ENCODE measurements around the gene C11orf65. TPM values are rescaled to one million over a fixed set of nuclear protein-coding genes. Genes with fewer than 3 reads are reported as not detected.
A peak's percentile ranks its signal among the peaks of the same experiment; 100 is the strongest.

The C11orf65 gene, protein sequence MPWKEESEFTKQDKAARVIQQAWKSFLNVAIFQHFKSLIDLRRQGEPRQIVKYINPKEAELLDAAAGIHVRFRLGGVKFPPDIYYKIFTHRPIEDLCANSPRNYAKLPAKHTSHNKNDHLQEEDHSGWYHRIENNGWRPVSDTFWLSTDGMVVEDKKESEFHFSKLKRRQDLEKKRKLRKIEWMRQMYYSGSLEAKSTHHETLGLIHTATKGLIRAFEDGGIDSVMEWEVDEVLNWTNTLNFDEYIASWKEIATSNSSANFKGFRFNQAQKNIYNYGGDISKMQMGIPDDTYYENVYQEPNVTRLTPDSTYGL
- total RNA-seq (2021) (0.43 and 0.59 TPM in 2 replicates), Bru-seq, nascent RNA (percentile 33 among the genes with signal in this experiment), BruChase-seq, experiment 1, labeled RNA remaining after a 2-hour chase (percentile 32 among the genes with signal in this experiment), BruChase-seq, experiment 2, labeled RNA remaining after a 6-hour chase (percentile 30 among the genes with signal in this experiment)
- long read RNA-seq, partial matches to known transcripts = 0 of 3 reads
- long read RNA-seq, other reads (novel, unspliced or antisense) = 3 of 3 reads

- peak within 1 kb of the TSS; percentile 96 for H3K27ac ChIP-seq (ENCODE audit: low read depth, low read length, poor library complexity, severe bottlenecking)
- ChIA-PET POLR2A (ENCODE audit: low non-redundant PET) (no interaction called here), CTCF (no interaction called here)
- H3K36me3 ChIP-seq (ENCODE audit: insufficient read depth, low read length, poor library complexity, severe bottlenecking) = no peaks in the 10 kb centered on the region
- H3K9me3 ChIP-seq (ENCODE audit: low read depth, low read length, poor library complexity, severe bottlenecking) = no peaks in the 10 kb centered on the region
- H3K4me1 ChIP-seq (ENCODE audit: insufficient read depth, low read length, poor library complexity, severe bottlenecking) = peaks cover 7% of the 10 kb centered on the region
- intact Hi-C loops (cut with micrococcal nuclease; ENCODE audit: unreplicated experiment) = loop anchor here (5.0 kb wide), 1 partner anchor 245 kb away; the partner anchor contains the start of genes ATM and NPAT
- TF ChIP-seq EZH2 (IDR thresholded peaks at IDR 0.05; ENCODE audit: borderline replicate concordance, low read depth, low read length, poor library complexity, severe bottlenecking) (no peak), CTCF (conservative IDR thresholded peaks at IDR 0.05; ENCODE audit: low read depth, low read length) (no peak)
- H3K27me3 ChIP-seq (replicated peaks; ENCODE audit: insufficient read depth, low read depth, low read length, poor library complexity) = no peaks in the 10 kb centered on the region
- BruUV-seq (replicated peaks) = no TSS peak
- peak; percentile 99 for DNase-seq (ENCODE audit: low spot score)
- peak within 1 kb of the TSS; percentile 50 for H3K4me3 ChIP-seq (ENCODE audit: low read depth, low read length, poor library complexity, severe bottlenecking)
These were observed at the start of gene C11orf65 for GRCh38 chr11:108467091-108467823. Gene C11orf65, minus strand, starts transcription at chr11:108467529. Its CDS starts 5,970 bp downstream, at chr11:108461559.

DNA sequence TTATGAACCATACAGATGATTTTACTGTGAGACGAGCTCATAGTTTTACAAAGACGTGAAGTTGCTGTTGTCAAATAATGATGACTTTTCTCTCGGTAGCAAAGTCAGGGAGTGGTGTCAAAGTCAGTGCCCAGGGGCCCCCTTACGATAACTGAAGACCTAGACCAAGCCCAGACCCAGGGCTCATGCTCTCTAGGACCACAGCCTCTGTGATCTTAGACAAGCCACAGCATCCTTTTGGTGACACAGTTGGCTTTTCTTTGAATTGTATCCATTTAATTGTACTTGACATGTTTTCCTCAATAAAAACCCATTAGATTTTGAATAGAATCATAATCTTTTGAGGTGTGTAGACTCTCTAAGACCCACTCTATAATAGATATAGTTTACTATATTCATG, 48.8 kb upstream of the C11orf65 start:
- Histone ChIP-seq H3K4me1 (ENCODE audit: insufficient read depth, low read length, poor library complexity, severe bottlenecking) (no peaks in the 10 kb centered on the region), H3K36me3 (ENCODE audit: insufficient read depth, low read length, poor library complexity, severe bottlenecking) (no peaks in the 10 kb centered on the region), H3K27me3 (replicated peaks; ENCODE audit: insufficient read depth, low read depth, low read length, poor library complexity) (no peaks in the 10 kb centered on the region), H3K27ac (ENCODE audit: low read depth, low read length, poor library complexity, severe bottlenecking) (no peak overlapping the region), H3K9me3 (ENCODE audit: low read depth, low read length, poor library complexity, severe bottlenecking) (no peaks in the 10 kb centered on the region), H3K4me3 (ENCODE audit: low read depth, low read length, poor library complexity, severe bottlenecking) (no peak overlapping the region)
- POLR2A ChIA-PET (ENCODE audit: low non-redundant PET) = no interaction called here
- BruUV-seq (replicated peaks) = no TSS peak
- DNase-seq (ENCODE audit: low spot score) = no peak
- intact Hi-C loops (cut with micrococcal nuclease; ENCODE audit: unreplicated experiment) = no loop called here
- no peak for TF ChIP-seq EZH2 (IDR thresholded peaks at IDR 0.05; ENCODE audit: borderline replicate concordance, low read depth, low read length, poor library complexity, severe bottlenecking)
- TF ChIP-seq CTCF (conservative IDR thresholded peaks at IDR 0.05; ENCODE audit: low read depth, low read length) = no peak
- CTCF ChIA-PET = no interaction called here

DNA sequence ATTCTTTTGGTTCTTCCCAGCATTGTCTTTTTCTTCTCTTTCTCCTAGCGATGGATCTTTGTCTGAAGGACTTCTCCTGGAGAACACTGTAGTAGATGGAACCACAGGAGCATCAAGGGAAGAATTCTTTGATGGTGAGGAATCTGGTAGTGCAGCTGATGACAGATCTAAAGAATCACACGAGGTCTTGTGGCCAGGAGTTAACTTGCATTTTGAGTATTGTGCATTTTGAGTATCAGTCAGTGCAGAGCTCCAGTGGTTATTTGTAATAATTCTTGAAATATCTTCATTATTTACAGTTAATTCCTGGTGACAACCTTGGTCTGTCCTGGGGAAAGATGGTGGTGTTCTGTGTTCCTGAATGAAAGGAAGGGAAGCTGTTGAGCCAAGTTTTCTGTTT, 45.4 kb upstream of the C11orf65 start:
- Histone ChIP-seq H3K9me3 (ENCODE audit: low read depth, low read length, poor library complexity, severe bottlenecking) (no peaks in the 10 kb centered on the region), H3K27ac (ENCODE audit: low read depth, low read length, poor library complexity, severe bottlenecking) (no peak overlapping the region), H3K27me3 (replicated peaks; ENCODE audit: insufficient read depth, low read depth, low read length, poor library complexity) (no peaks in the 10 kb centered on the region), H3K36me3 (ENCODE audit: insufficient read depth, low read length, poor library complexity, severe bottlenecking) (no peaks in the 10 kb centered on the region), H3K4me1 (ENCODE audit: insufficient read depth, low read length, poor library complexity, severe bottlenecking) (no peaks in the 10 kb centered on the region), H3K4me3 (ENCODE audit: low read depth, low read length, poor library complexity, severe bottlenecking) (no peak overlapping the region)
- intact Hi-C loops (cut with micrococcal nuclease; ENCODE audit: unreplicated experiment) = no loop called here
- no peak for TF ChIP-seq CTCF (conservative IDR thresholded peaks at IDR 0.05; ENCODE audit: low read depth, low read length)
- TF ChIP-seq EZH2 (IDR thresholded peaks at IDR 0.05; ENCODE audit: borderline replicate concordance, low read depth, low read length, poor library complexity, severe bottlenecking) = no peak
- no peak for DNase-seq (ENCODE audit: low spot score)
- ChIA-PET CTCF (no interaction called here), POLR2A (ENCODE audit: low non-redundant PET) (no interaction called here)
- BruUV-seq (replicated peaks) = no TSS peak

All from A673 (cell line).